Progenitor cell of endocrine pancreas (in vitro differentiated cells): ENCODE data around the gene DIP2A. TPM values are rescaled to one million over a fixed set of nuclear protein-coding genes. Genes with fewer than 3 reads are reported as not detected.

Experiments
- DNase-seq: peaks from one replicate; pipeline ENCODE4 v3.0.0; 2021; ENCODE audit warnings: low spot score; ENCODE audit not compliant: unreplicated experiment
- H3K27ac Mint-ChIP-seq: 2 replicates; pipeline ENCODE4 v1.8.0; 2021; ENCODE audit warnings: mild to moderate bottlenecking, moderate library complexity, mixed read lengths
- H3K27me3 Mint-ChIP-seq: 2 replicates; pipeline ENCODE4 v1.8.0; 2021; ENCODE audit warnings: mixed read lengths
- H3K36me3 Mint-ChIP-seq: 2 replicates; pipeline ENCODE4 v1.8.0; 2022; ENCODE audit warnings: mixed read lengths; ENCODE audit not compliant: insufficient read depth
- H3K4me1 Mint-ChIP-seq: 2 replicates; pipeline ENCODE4 v1.8.0; 2021; ENCODE audit warnings: low read depth, mixed read lengths
- H3K4me3 Mint-ChIP-seq: 2 replicates; pipeline ENCODE4 v1.8.0; 2021; ENCODE audit warnings: low read depth, mild to moderate bottlenecking, moderate library complexity, mixed read lengths
- H3K9me3 Mint-ChIP-seq: 2 replicates; pipeline ENCODE4 v1.8.0; 2021; ENCODE audit warnings: low read depth, mixed read lengths
- total RNA-seq: library from RNA; stranded (reverse); gene quantifications from 2 replicates; pipeline ENCODE4 v1.2.1, GENCODE V29; 2021
- TF ChIP-seq, protein P1 (sequence below): fragments of 200-600 bp; sonication (generic); IDR thresholded peaks from one replicate; pipeline ENCODE4 v1.5.0; 2021; ENCODE audit warnings: antibody characterized with exemption, mild to moderate bottlenecking; ENCODE audit not compliant: unreplicated experiment

DIP2A gene
- total RNA-seq, 1 donor from 2014 or later: 70.2 TPM

DNA sequence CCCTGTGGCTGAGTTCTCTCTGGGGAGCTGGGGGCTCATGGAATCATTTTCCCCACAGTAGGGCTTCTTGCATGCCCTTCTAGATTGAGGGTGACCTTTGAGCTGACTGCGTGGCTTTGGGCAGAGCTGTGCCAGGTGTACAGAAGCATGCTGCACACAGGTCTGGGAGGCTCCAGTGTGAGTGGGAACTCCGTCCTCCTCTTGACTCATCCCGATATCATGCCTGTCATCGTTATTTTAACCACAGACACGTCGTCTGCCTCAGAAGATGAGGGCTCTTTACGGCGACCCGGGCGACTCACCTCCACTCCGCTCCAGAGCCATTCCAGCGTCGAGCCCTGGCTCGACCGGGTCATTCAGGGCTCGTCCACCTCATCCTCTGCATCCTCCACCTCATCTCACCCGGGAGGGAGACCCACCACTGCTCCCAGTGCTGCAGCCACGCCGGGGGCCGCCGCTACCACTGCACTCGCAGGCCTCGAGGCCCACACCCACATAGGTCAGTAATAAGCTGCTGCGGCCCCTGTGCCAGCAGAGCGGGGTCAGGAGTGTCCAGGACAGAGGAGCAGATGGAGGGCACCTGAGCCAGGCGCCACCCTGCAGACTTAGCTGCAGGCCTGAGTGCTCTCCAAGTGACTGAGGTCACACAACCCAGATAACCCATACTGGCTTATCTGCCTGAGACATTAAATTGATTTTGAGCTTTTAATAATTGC lies 39.8 kb downstream of the DIP2A start:
- DNase-seq: no peak
- Mint-ChIP-seq H3K36me3 (peaks cover 19% of the 10 kb centered on the region), H3K27me3 (no peaks in the 10 kb centered on the region), H3K9me3 (no peaks in the 10 kb centered on the region), H3K27ac (peak overlapping the region; percentile 76), H3K4me1 (no peaks in the 10 kb centered on the region), H3K4me3 (no peak overlapping the region)
- TF ChIP-seq, protein P1, sequence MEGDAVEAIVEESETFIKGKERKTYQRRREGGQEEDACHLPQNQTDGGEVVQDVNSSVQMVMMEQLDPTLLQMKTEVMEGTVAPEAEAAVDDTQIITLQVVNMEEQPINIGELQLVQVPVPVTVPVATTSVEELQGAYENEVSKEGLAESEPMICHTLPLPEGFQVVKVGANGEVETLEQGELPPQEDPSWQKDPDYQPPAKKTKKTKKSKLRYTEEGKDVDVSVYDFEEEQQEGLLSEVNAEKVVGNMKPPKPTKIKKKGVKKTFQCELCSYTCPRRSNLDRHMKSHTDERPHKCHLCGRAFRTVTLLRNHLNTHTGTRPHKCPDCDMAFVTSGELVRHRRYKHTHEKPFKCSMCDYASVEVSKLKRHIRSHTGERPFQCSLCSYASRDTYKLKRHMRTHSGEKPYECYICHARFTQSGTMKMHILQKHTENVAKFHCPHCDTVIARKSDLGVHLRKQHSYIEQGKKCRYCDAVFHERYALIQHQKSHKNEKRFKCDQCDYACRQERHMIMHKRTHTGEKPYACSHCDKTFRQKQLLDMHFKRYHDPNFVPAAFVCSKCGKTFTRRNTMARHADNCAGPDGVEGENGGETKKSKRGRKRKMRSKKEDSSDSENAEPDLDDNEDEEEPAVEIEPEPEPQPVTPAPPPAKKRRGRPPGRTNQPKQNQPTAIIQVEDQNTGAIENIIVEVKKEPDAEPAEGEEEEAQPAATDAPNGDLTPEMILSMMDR: no peak

DNA sequence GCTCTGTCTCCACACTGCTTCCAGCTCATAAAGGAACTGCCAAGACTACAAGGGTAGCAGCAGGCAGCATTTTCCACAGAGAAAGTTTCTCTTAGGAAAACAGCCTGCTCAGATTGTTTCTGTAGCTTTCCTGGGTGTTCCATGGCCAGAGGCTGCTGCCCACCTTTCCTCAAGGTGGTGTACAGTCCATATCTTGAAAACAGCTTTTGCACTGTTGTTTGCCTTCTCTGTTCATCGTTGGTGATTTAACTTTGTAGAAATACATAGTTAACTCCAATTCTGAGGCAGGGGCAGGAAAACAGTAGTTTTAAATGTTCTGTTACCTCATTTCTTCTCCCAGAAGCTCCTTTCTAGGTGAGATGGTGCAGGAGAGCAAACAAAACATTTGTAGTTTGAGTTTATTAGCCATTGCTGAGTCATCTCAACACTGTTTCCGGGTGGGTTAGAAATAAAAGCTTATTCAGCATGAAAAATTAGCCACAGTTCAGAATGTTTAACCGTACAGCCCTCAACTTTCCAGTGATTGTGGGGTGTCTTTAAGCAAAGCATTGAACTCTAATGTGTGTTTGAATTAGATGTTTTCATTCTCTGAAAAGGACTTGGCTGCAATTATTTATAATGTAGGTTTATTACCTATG lies 41.7 kb downstream of the DIP2A start:
- Mint-ChIP-seq H3K36me3 (peaks cover 19% of the 10 kb centered on the region), H3K4me3 (no peak overlapping the region), H3K4me1 (no peaks in the 10 kb centered on the region), H3K27ac (no peak overlapping the region), H3K27me3 (no peaks in the 10 kb centered on the region), H3K9me3 (no peaks in the 10 kb centered on the region)
- TF ChIP-seq, protein P1: no peak
- DNase-seq: no peak

DNA sequence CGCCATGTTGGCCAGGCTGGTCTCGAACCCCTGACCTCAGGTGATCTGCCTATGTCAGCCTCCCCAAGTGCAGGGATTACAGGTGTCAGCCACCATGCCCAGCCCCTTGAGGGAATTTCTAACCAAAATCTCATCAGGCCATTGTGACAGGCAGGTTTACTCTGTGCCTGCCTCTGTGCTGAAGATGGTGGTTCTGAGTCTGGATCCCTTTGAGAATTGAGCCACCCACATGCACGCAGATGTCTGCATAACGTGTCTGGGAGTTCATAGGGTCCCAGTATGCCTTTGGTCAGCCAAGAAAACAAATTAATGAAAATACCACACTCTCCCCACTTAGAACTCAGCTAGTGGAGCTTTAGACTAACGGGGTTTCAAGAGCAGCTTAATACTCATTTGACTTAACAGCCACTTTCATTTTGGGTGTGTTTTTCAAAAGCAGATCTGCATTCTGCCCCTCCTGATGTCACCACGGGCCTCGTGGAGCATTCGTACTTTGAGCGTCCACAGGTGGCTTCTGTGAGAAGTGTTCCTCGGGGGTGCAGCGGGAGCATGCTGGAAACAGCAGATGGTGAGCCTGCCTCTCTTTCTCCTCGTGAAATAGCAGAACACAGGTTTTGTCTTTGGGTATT lies 45.3 kb downstream of the DIP2A start:
- TF ChIP-seq, protein P1: no peak
- no peaks in the 10 kb centered on the region for H3K4me1 Mint-ChIP-seq
- no peak overlapping the region for H3K4me3 Mint-ChIP-seq
- no peaks in the 10 kb centered on the region for H3K9me3 Mint-ChIP-seq
- DNase-seq: no peak
- H3K36me3 Mint-ChIP-seq: peaks cover 16% of the 10 kb centered on the region
- H3K27me3 Mint-ChIP-seq: no peaks in the 10 kb centered on the region
- no peak overlapping the region for H3K27ac Mint-ChIP-seq

DNA sequence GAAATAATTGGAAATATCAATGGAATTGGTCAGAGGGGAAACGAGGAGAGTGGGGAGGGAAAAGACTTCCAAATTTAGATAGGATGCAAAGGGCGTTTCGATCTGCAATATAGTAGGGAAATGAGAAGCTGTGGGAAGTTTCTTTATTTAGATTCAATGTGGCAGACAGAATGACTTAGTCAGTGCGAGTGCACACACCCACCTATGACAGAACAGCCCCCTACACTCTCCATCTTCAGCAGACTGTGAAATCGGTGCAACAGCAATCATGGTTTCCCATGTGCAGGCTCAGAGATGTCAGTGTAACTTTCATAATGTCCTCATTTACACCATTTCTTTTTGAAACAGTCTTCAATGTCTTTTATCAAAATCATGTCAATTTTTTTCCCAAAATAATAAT lies 46.0 kb downstream of the DIP2A start:
- Mint-ChIP-seq H3K9me3 (no peaks in the 10 kb centered on the region), H3K4me1 (no peaks in the 10 kb centered on the region), H3K36me3 (peaks cover 16% of the 10 kb centered on the region), H3K4me3 (no peak overlapping the region), H3K27ac (no peak overlapping the region), H3K27me3 (no peaks in the 10 kb centered on the region)
- TF ChIP-seq, protein P1: no peak
- DNase-seq: no peak

DNA sequence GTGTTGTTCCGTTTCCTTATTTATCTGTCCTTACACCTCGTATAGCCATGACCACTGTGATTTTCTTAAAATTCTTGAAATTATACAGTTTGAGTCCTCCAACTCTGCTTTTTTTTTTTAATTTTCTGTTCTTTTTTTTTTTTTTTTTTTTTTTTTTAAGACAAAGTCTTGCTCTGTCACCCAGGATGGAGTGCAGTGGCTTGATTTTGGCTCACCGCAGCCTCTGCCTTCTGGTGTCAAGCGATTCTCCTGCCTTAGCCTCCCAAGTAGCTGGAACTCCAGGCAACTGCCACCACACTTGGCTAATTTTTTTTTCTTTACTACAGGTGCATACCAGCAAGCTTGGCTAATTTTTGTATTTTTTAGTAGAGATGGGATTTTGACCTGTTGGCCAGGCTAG lies 48.9 kb downstream of the DIP2A start:
- Mint-ChIP-seq H3K4me3 (no peak overlapping the region), H3K4me1 (no peaks in the 10 kb centered on the region), H3K36me3 (peaks cover 21% of the 10 kb centered on the region), H3K27ac (no peak overlapping the region), H3K9me3 (no peaks in the 10 kb centered on the region), H3K27me3 (no peaks in the 10 kb centered on the region)
- TF ChIP-seq, protein P1: no peak
- no peak for DNase-seq
